GM23248 (cell line): ENCODE data around the gene ZNF507.

Source experiments
- EZH2 ChIP-seq: fragments of 200-600 bp; sonication (generic); IDR thresholded peaks from 2 replicates; pipeline ENCODE4 v1.6.1; 2018; ENCODE audit warnings: antibody characterized with exemption, mild to moderate bottlenecking; ENCODE audit not compliant: insufficient read depth, poor library complexity, severe bottlenecking
- EZH2phosphoT487 ChIP-seq: fragments of 200-600 bp; sonication (generic); IDR thresholded peaks from 2 replicates; pipeline ENCODE4 v1.6.1; 2018; ENCODE audit warnings: antibody characterized with exemption, moderate library complexity, mild to moderate bottlenecking, low read depth; ENCODE audit not compliant: insufficient read depth

DNA sequence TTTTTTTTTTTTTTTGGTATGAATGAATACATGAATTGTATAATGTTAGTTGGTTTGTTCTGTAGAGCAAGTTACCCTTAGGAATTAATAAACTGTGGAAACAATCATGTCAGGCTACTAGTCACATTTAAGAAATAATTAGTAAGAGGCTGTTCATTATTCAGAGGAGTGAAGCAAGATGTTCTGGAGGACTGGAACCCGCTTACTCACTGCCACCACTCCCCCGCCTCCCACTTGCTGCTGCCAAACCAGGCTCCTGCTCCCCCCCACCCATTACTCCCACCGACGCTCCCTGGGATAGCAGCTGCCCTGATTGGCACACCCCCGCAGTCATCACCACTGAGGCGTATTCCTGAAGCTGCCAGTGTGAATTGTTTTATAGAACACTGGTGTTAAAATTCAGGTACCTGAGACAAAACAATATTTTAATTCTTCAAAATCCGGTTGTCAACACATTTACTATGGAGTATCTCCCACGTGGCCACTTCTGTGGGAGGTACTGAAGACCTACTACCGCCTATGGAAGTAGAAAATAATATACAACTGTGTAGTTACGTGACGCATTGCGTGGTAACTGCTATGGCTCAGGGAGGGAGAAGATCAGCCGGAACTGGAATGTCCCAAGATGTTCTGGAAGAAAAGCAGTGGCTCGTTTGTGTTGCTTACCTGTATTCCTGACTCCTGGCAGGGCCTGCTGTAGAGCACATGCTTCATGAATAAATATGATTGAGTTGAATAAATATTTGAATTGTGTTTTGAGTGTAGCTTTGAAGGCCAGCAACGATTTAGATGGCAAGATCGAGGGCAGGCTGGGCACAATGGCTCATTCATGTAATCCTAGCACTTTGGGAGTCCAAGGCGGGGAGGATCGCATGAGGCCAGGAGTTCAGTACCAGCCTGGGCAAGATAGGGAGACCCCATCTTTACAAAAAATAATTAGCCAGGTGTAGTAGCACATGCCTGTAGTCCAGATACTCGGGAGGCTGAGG is 61.9 kb downstream of the ZNF507 start:
- TF ChIP-seq EZH2 (no peak), EZH2phosphoT487 (no peak)
